Upper lobe of left lung (tissue), 6 donors: ENCODE measurements around the gene PLXNB2. TPM values are rescaled to one million over a fixed set of nuclear protein-coding genes. Genes with fewer than 3 reads are reported as not detected.
"Not testable (repeated sequence)": the region's sequence is repeated elsewhere in the genome, so short reads cannot be mapped to it uniquely, and the experiment has no call there.

Experiments used
- ATAC-seq, 2 donors: fragments of 200-7000 bp; cut with Tn5 transposase; one replicate each; pipeline ENCODE4 v1.9.1; 2022; ENCODE audit warnings: mild to moderate bottlenecking in 2 of 2, moderate library complexity in 2 of 2; ENCODE audit not compliant: low FRiP score in 2 of 2
- DNase-seq, 2 donors: peaks; one replicate each; pipeline ENCODE4 v3.0.0-alpha.2; 2019 to 2020
- H3K27ac ChIP-seq, 4 donors: fragments of 200-600 bp; sonication (generic); one replicate each; pipeline ENCODE4 v1.5.1; 2016 to 2019
- H3K27me3 ChIP-seq, 4 donors: fragments of 200-600 bp; sonication (generic); one replicate each; pipeline ENCODE4 v1.5.1; 2017 to 2019
- H3K36me3 ChIP-seq, 4 donors: fragments of 200-600 bp; sonication (generic); one replicate each; pipeline ENCODE4 v1.5.1; 2016 to 2019
- H3K4me1 ChIP-seq, 4 donors: fragments of 200-600 bp; sonication (generic); one replicate each; pipeline ENCODE4 v1.5.1; 2018 to 2019
- H3K4me3 ChIP-seq, 4 donors: fragments of 200-600 bp; sonication (generic); one replicate each; pipeline ENCODE4 v1.5.1; 2017 to 2019; ENCODE audit warnings: mild to moderate bottlenecking in 2 of 4, moderate library complexity in 1 of 4
- H3K9me3 ChIP-seq, 4 donors: fragments of 200-600 bp; sonication (generic); one replicate each; pipeline ENCODE4 v1.5.1; 2018 to 2019
- CTCF ChIP-seq, 6 experiments: fragments of 450-650 bp in 4 of 6; fragments of 200-600 bp in 2 of 6; sonication (generic) in 2 of 6; IDR thresholded peaks; one replicate each; pipeline ENCODE4 v1.5.1; 2016 to 2019; ENCODE audit warnings: antibody characterized with exemption in 6 of 6
- EP300 ChIP-seq, 4 donors: sonication (generic); formaldehyde crosslinking; IDR thresholded peaks; one replicate each; pipeline ENCODE4 v1.5.1; 2017; ENCODE audit warnings: antibody characterized with exemption in 4 of 4, control low read depth in 2 of 4
- POLR2A ChIP-seq, 4 donors: fragments of 450-650 bp; IDR thresholded peaks; one replicate each; pipeline ENCODE4 v1.5.1; 2016 to 2017; ENCODE audit warnings: antibody characterized with exemption in 4 of 4, mild to moderate bottlenecking in 2 of 4
- WGBS, 2 donors: methylation state at CpG; one replicate each; pipeline ENCODE4 v1.1.5; 2017 to 2018; 5-methylcytosine and 5-hydroxymethylcytosine counted together
- total RNA-seq, 6 donors: library from RNA; depleted of rRNA in 4 of 6; stranded (reverse); fragments of >200 nt in 4 of 6; gene quantifications; one replicate each; pipeline versions ENCODE4 v1.1.0 to v1.2.1, GENCODE V29; 2016 to 2021
- donor health status: DM: no; HTN: no; CAD: no; lungs with moderate emphysema.
- donor health status: DM: no; HTN: yes; CAD: no; lungs with severe emphysema.

Gene PLXNB2
- total RNA-seq, 6 donors from 2014 or later, result 218 to 407 (median 313) TPM

DNA sequence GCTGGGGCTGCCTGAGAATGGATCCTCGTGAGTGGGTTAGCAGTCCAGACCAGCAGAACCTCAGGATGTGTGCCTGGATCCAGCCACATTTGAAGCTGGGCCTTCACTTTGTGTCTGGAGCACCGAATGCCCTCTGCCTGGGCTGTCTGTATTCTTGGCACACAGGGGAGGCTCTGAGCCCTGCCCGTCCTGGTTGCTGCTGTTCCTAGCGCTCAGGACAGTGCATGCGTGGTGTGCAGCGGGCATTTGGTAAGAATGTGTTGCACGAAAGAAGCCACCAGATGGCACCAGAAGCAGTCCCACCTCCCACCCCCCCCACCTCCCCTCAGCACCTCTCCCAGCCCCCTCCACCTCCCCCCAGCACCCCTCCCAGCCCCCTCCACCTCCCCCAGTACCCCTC is 33.1 kb downstream of the PLXNB2 start:
- ATAC-seq (no peak), DNase-seq (no peak)
- 36 to 47% methylated on average over 5 to 7 of the region's 7 CpGs for WGBS, 2 donors
- no peaks in the 10 kb centered on the region for H3K9me3 ChIP-seq
- peaks cover 0 to 10% (median 2%) of the 10 kb centered on the region in 4 donors for H3K27me3 ChIP-seq
- no peak overlapping the region for H3K27ac ChIP-seq
- peaks cover 18 to 48% (median 44%) of the 10 kb centered on the region in 4 donors for H3K36me3 ChIP-seq
- H3K4me3 ChIP-seq, result no peak overlapping the region
- H3K4me1 ChIP-seq, result peaks cover 27 to 52% (median 31%) of the 10 kb centered on the region in 4 donors
- TF ChIP-seq POLR2A (IDR thresholded peaks at IDR 0.05) (no peak), CTCF (IDR thresholded peaks at IDR 0.05) (peak in 3 of 6 experiments; percentile 16 to 21 (median 21))

GRCh38 chr22:50273781-50274180 is 33.7 kb downstream of the PLXNB2 start:
- peaks cover 16 to 43% (median 38%) of the 10 kb centered on the region in 4 donors for H3K36me3 ChIP-seq
- peaks cover 0 to 10% (median 2%) of the 10 kb centered on the region in 4 donors for H3K27me3 ChIP-seq
- DNase-seq, H3K9me3 ChIP-seq, H3K27ac ChIP-seq, H3K4me3 ChIP-seq, ATAC-seq: not testable (repeated sequence)
- peaks cover 32 to 57% (median 37%) of the 10 kb centered on the region in 4 donors for H3K4me1 ChIP-seq
- WGBS, 2 donors, result 83 to 84% methylated on average over 10 of the region's 10 CpGs

DNA sequence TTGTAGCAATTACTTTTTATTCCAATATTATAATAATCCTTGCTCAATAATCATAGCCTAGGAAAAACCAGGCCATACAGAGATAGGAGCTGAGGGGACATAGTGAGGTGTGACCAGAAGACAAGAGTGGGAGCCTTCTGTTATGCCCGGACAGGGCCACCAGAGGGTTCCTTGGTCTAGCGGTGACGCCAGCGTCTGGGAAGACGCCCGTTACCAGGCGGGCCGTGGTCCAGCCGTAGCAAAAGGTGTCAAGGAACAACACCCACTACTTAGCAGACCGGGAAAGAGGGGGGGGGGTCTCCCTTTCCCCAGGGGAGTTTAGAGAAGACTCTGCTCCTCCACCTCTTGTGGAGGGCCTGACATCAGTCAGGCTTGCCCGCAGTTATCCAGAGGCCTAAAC is 34.1 kb downstream of the PLXNB2 start:
- not testable (repeated sequence) for H3K9me3 ChIP-seq, DNase-seq, ATAC-seq, H3K27ac ChIP-seq, H3K4me3 ChIP-seq
- Histone ChIP-seq H3K27me3 (peaks cover 0 to 10% (median 2%) of the 10 kb centered on the region in 4 donors), H3K4me1 (peaks cover 37 to 61% (median 41%) of the 10 kb centered on the region in 4 donors), H3K36me3 (peaks cover 14 to 38% (median 34%) of the 10 kb centered on the region in 4 donors)
- 33 to 49% methylated on average over 1 to 8 of the region's 11 CpGs for WGBS, 2 donors

- no peak for TF ChIP-seq EP300 (IDR thresholded peaks at IDR 0.05)
- TF ChIP-seq CTCF (IDR thresholded peaks at IDR 0.05), result peak in 1 of 6 experiments; percentile 8
- H3K4me1 ChIP-seq, result peaks cover 47 to 73% (median 52%) of the 10 kb centered on the region in 4 donors
- DNase-seq (no peak), ATAC-seq (no peak)
- peak overlapping the region in 3 of 4 donors; percentile 46 to 65 (median 61) for H3K4me3 ChIP-seq
- peaks cover 9 to 27% (median 23%) of the 10 kb centered on the region in 4 donors for H3K36me3 ChIP-seq
- 46 to 48% methylated on average over 12 to 26 of the region's 26 CpGs for WGBS, 2 donors
- peak overlapping the region in 2 of 4 donors; percentile 42 to 83 for H3K27ac ChIP-seq
- peaks cover 0 to 10% (median 2%) of the 10 kb centered on the region in 4 donors for H3K27me3 ChIP-seq
- H3K9me3 ChIP-seq, result no peaks in the 10 kb centered on the region
Measured at GRCh38 chr22:50272044-50272802, 35.2 kb downstream of the PLXNB2 start.

- 1 to 3% methylated on average over 16 to 33 of the region's 45 CpGs for WGBS, 2 donors
- Histone ChIP-seq H3K4me1 (peaks cover 50 to 75% (median 55%) of the 10 kb centered on the region in 4 donors), H3K9me3 (no peaks in the 10 kb centered on the region), H3K27ac (peak overlapping the region in 3 of 4 donors; percentile 11 to 83 (median 42)), H3K4me3 (peak overlapping the region; percentile 0 to 65 (median 54)), H3K36me3 (peaks cover 6 to 20% (median 18%) of the 10 kb centered on the region in 4 donors), H3K27me3 (peaks cover 0 to 10% (median 2%) of the 10 kb centered on the region in 4 donors)
- peak; percentile 57 to 95 for DNase-seq
- TF ChIP-seq POLR2A (IDR thresholded peaks at IDR 0.05) (no peak), CTCF (IDR thresholded peaks at IDR 0.05) (peak in 3 of 6 experiments; percentile 26 to 46 (median 42))
- ATAC-seq, result peak; percentile 4 to 56
Measured at GRCh38 chr22:50271519-50271970, 35.9 kb downstream of the PLXNB2 start.
